Measurements from ENCODE around the gene FOXF2. TPM values are rescaled to one million over a fixed set of nuclear protein-coding genes. Genes with fewer than 3 reads are reported as not detected.

Gene FOXF2
- total RNA-seq, 1 donor from 2014 or later: 0.12 TPM

GRCh38 chr6:1388630-1389368, 577 bp upstream of the FOXF2 start:
- no peak for DNase-seq (ENCODE audit: low spot score)
- no peaks in the 10 kb centered on the region for H3K36me3 Mint-ChIP-seq (ENCODE audit: low read depth)
- no peaks in the 10 kb centered on the region for H3K9me3 Mint-ChIP-seq (ENCODE audit: low read depth)
- H3K27me3 Mint-ChIP-seq (ENCODE audit: low read depth): peaks cover 70% of the 10 kb centered on the region
- H3K27ac Mint-ChIP-seq (ENCODE audit: unreplicated experiment): no peak overlapping the region
- H3K4me3 Mint-ChIP-seq (ENCODE audit: unreplicated experiment): peak overlapping the region; percentile 68
- H3K4me1 Mint-ChIP-seq (ENCODE audit: low read depth): peaks cover 26% of the 10 kb centered on the region
- no peak for TF ChIP-seq CTCF (IDR thresholded peaks at IDR 0.05)

- no peaks in the 10 kb centered on the region for H3K36me3 Mint-ChIP-seq (ENCODE audit: low read depth)
- H3K4me3 Mint-ChIP-seq (ENCODE audit: unreplicated experiment): peak overlapping the region; percentile 70
- H3K9me3 Mint-ChIP-seq (ENCODE audit: low read depth): no peaks in the 10 kb centered on the region
- TF ChIP-seq CTCF (IDR thresholded peaks at IDR 0.05): no peak
- peaks cover 72% of the 10 kb centered on the region for H3K27me3 Mint-ChIP-seq (ENCODE audit: low read depth)
- no peak for DNase-seq (ENCODE audit: low spot score)
- H3K27ac Mint-ChIP-seq (ENCODE audit: unreplicated experiment): no peak overlapping the region
- peaks cover 18% of the 10 kb centered on the region for H3K4me1 Mint-ChIP-seq (ENCODE audit: low read depth)
Observed at GRCh38 chr6:1390133-1390945, 963 bp downstream of the FOXF2 start.

- H3K4me3 Mint-ChIP-seq (ENCODE audit: unreplicated experiment): peak overlapping the region; percentile 12
- no peaks in the 10 kb centered on the region for H3K36me3 Mint-ChIP-seq (ENCODE audit: low read depth)
- no peak overlapping the region for H3K27ac Mint-ChIP-seq (ENCODE audit: unreplicated experiment)
- H3K27me3 Mint-ChIP-seq (ENCODE audit: low read depth): peaks cover 70% of the 10 kb centered on the region
- DNase-seq (ENCODE audit: low spot score): no peak
- no peaks in the 10 kb centered on the region for H3K9me3 Mint-ChIP-seq (ENCODE audit: low read depth)
- H3K4me1 Mint-ChIP-seq (ENCODE audit: low read depth): peaks cover 16% of the 10 kb centered on the region
- TF ChIP-seq CTCF (IDR thresholded peaks at IDR 0.05): no peak
Observed at GRCh38 chr6:1390946-1391799, 1.8 kb downstream of the FOXF2 start.

GRCh38 chr6:1391800-1392309, 2.5 kb downstream of the FOXF2 start:
- Mint-ChIP-seq H3K36me3 (ENCODE audit: low read depth) (no peaks in the 10 kb centered on the region), H3K4me3 (ENCODE audit: unreplicated experiment) (no peak overlapping the region), H3K9me3 (ENCODE audit: low read depth) (no peaks in the 10 kb centered on the region), H3K27ac (ENCODE audit: unreplicated experiment) (no peak overlapping the region), H3K4me1 (ENCODE audit: low read depth) (peaks cover 18% of the 10 kb centered on the region), H3K27me3 (ENCODE audit: low read depth) (peaks cover 70% of the 10 kb centered on the region)
- no peak for DNase-seq (ENCODE audit: low spot score)
- TF ChIP-seq CTCF (IDR thresholded peaks at IDR 0.05): no peak

Data from chondrocyte (in vitro differentiated cells).